Endothelial cell of umbilical vein (primary cell): ENCODE measurements around the gene WBP1L. TPM values are rescaled to one million over a fixed set of nuclear protein-coding genes. Genes with fewer than 3 reads are reported as not detected.

Source experiments
- BruUV-seq: library from RNA; stranded (reverse); fragments of 400-500 nt; replicated peaks from 2 replicates; lab custom pipeline; 2021; lab: Mats Ljungman, UMichigan
- CTCF ChIA-PET: fragments of 300-600, 350-600 bp; sonication (Branson Sonifier 250); formaldehyde crosslinking; loops from one replicate; lab custom pipeline; 2021; ENCODE audit warnings: antibody characterized with exemption, inconsistent platforms; lab: Charles Lee
- POLR2A ChIA-PET: fragments of 300-600, 350-600 bp; sonication (Branson Sonifier 250); formaldehyde crosslinking; loops from one replicate; lab custom pipeline; 2021; ENCODE audit warnings: antibody characterized with exemption, inconsistent platforms; lab: Charles Lee
- DNase-seq: peaks from one replicate; pipeline ENCODE4 v3.0.0-alpha.2; 2011; ENCODE audit warnings: low read depth, low spot score
- FAIRE-seq: peaks from 2 replicates; lab custom pipeline; 2011; peaks lifted over from hg19 to GRCh38; lab: Jason Lieb, UNC
- H2AFZ ChIP-seq: 2 replicates; pipeline ENCODE4 v1.6.0; 2012; ENCODE audit warnings: low read depth, low read length, control low read depth, inconsistent platforms
- H3K27ac ChIP-seq: 2 replicates; pipeline ENCODE4 v1.5.1; 2011; ENCODE audit warnings: low read depth, mild to moderate bottlenecking, control low read depth, low read length, moderate library complexity; ENCODE audit not compliant: insufficient read depth
- H3K27me3 ChIP-seq, 2 experiments: 2 replicates each; pipeline versions ENCODE4 v1.6.0 to v1.6.1; 2011; ENCODE audit warnings: low read length in 2 of 2, mixed read lengths in 1 of 2; ENCODE audit not compliant: control insufficient read depth in 2 of 2, insufficient read depth in 2 of 2
- H3K36me3 ChIP-seq, 2 experiments: 2 replicates in 1 of 2; 3 replicates in 1 of 2; pipeline ENCODE4 v1.5.1; 2011; ENCODE audit warnings: low read length in 2 of 2, mild to moderate bottlenecking in 1 of 2, moderate library complexity in 1 of 2; ENCODE audit not compliant: control insufficient read depth in 2 of 2, insufficient read depth in 2 of 2; ENCODE audit errors: extremely low read depth in 1 of 2
- H3K4me1 ChIP-seq: 3 replicates; pipeline ENCODE4 v1.5.1; 2011; ENCODE audit warnings: mild to moderate bottlenecking, low read length; ENCODE audit not compliant: control insufficient read depth, insufficient read depth; ENCODE audit errors: extremely low read depth
- H3K4me2 ChIP-seq: 2 replicates; pipeline ENCODE4 v1.6.1; 2011; ENCODE audit warnings: low read length, control low read depth, mixed read lengths; ENCODE audit not compliant: insufficient read depth
- H3K4me3 ChIP-seq, 3 experiments: fragments of 200-600 bp in 1 of 3; sonication (generic), shearing (Covaris generic) in 1 of 3; replicated peaks in 1 of 3; 2 replicates each; pipeline ENCODE4 v1.5.1; 2011 to 2016; ENCODE audit warnings: control low read depth in 3 of 3, low read length in 3 of 3, mild to moderate bottlenecking in 2 of 3, inconsistent platforms in 1 of 3, low read depth in 1 of 3, moderate library complexity in 1 of 3; ENCODE audit not compliant: insufficient read depth in 1 of 3
- H3K79me2 ChIP-seq: 2 replicates; pipeline ENCODE4 v1.6.0; 2012; ENCODE audit warnings: low read length, inconsistent platforms; ENCODE audit not compliant: control insufficient read depth, insufficient read depth
- H3K9ac ChIP-seq: replicated peaks from 2 replicates; pipeline ENCODE3; 2011; ENCODE audit warnings: low read length, control low read depth; ENCODE audit not compliant: insufficient read depth; ENCODE audit errors: extremely low read depth
- H3K9me1 ChIP-seq: replicated peaks from 3 replicates; pipeline ENCODE4 v1.6.0; 2011; ENCODE audit warnings: mild to moderate bottlenecking, low read length; ENCODE audit not compliant: control insufficient read depth, insufficient read depth; ENCODE audit errors: extremely low read depth
- H3K9me3 ChIP-seq: replicated peaks from 2 replicates; pipeline ENCODE4 v1.5.1; 2012; ENCODE audit warnings: low read length, inconsistent platforms; ENCODE audit not compliant: control insufficient read depth, insufficient read depth
- H4K20me1 ChIP-seq: replicated peaks from 2 replicates; pipeline ENCODE3; 2011; ENCODE audit warnings: mild to moderate bottlenecking, low read length; ENCODE audit not compliant: control insufficient read depth, insufficient read depth; ENCODE audit errors: extremely low read depth
- EZH2 ChIP-seq: IDR thresholded peaks from 2 replicates; pipeline ENCODE4 v1.6.1; 2012; ENCODE audit warnings: borderline replicate concordance, low read depth, mild to moderate bottlenecking, moderate library complexity, low read length, inconsistent platforms; ENCODE audit not compliant: severe bottlenecking
- FOS ChIP-seq: IDR thresholded peaks from 2 replicates; pipeline ENCODE4 v1.6.1; 2011; ENCODE audit warnings: mild to moderate bottlenecking, low read length, moderate library complexity, borderline replicate concordance; ENCODE audit not compliant: insufficient read depth
- GATA2 ChIP-seq: IDR thresholded peaks from 2 replicates; pipeline ENCODE4 v1.7.0; 2011; ENCODE audit warnings: low read depth, mild to moderate bottlenecking, moderate library complexity, mixed read lengths, low read length; ENCODE audit not compliant: insufficient read length, insufficient read depth
- JUN ChIP-seq: IDR thresholded peaks from 2 replicates; pipeline ENCODE4 v1.6.1; 2011; ENCODE audit warnings: borderline replicate concordance, low read depth; ENCODE audit not compliant: insufficient read length, insufficient read depth
- MYC ChIP-seq: IDR thresholded peaks from one replicate; pipeline ENCODE4 v1.6.1; 2011; ENCODE audit warnings: mild to moderate bottlenecking, low read depth, low read length
- POLR2A ChIP-seq: IDR thresholded peaks from 2 replicates; pipeline ENCODE4 v1.6.1; 2012; ENCODE audit warnings: low read depth, mild to moderate bottlenecking, control low read depth, low read length
- POLR2AphosphoS5 ChIP-seq: IDR thresholded peaks from 2 replicates; pipeline ENCODE4 v1.6.1; 2012; ENCODE audit warnings: low read depth, mild to moderate bottlenecking, control low read depth, low read length, moderate library complexity; ENCODE audit not compliant: insufficient read depth
- dilution Hi-C: fragments of 300-500 bp; cut with MboI; formaldehyde crosslinking; loops from one replicate; pipeline ENCODE4 v1.15.0; 2019; ENCODE audit warnings: low sequenced_read_pairs; ENCODE audit not compliant: extremely low pct_ligation_motif_present
- intact Hi-C: fragments of 100-400 bp; cut with micrococcal nuclease; formaldehyde crosslinking; loops from one replicate; pipeline ENCODE4 v1.10.0; 2022
- polyA plus RNA-seq, 4 experiments: library from polyadenylated mRNA; depleted of rRNA in 3 of 4; stranded (reverse) in 3 of 4; unstranded in 1 of 4; fragments of >200 nt; gene quantifications; 2 replicates each; pipeline versions ENCODE4 v1.2.1 to v1.2.3, GENCODE V29; 2011 to 2012; ENCODE audit warnings: missing spikeins in 1 of 4
- total RNA-seq: library from RNA; stranded (reverse); gene quantifications from 2 replicates; pipeline ENCODE4 v1.2.3, GENCODE V29; 2021
- TF ChIP-seq, protein P1 (sequence below), 2 donors: IDR thresholded peaks; 1 replicate in 1 of 2; 2 replicates in 1 of 2; pipeline ENCODE4 v1.5.1; 2011; ENCODE audit warnings: low read length in 2 of 2, mild to moderate bottlenecking in 2 of 2, moderate library complexity in 2 of 2, control low read depth in 1 of 2, inconsistent platforms in 1 of 2, low read depth in 1 of 2; ENCODE audit not compliant: insufficient read depth in 1 of 2; ENCODE audit errors: extremely low read depth in 1 of 2
- TF ChIP-seq, protein P2 (sequence below): IDR thresholded peaks from 2 replicates; pipeline ENCODE4 v1.6.1; 2011; ENCODE audit not compliant: insufficient read depth, insufficient read length

WBP1L gene
- total and polyA plus RNA-seq, 2 donors (not counting 3 experiments of a cell fraction or from before 2014, with no cell fraction given), result 46.0 to 70.3 TPM

DNA sequence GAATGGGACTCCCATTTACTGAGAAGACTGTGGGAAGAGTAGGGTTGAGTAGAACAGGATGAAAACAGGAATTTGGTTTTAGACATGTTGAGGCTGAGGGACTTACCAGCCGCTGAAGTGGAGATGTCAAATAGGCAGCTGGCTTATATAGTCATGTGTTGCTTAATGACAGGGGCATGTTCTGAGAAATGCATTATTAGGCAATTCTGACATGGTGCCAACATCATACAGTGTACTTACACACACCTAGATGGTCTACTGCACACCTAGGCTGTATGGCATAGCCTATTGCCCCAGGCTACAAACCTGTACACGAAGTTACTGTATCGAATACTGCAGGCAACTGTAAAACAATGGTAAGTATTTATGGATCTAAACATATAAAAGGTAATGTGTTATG is 47.0 kb upstream of the WBP1L start:
- Histone ChIP-seq H3K4me1 (no peaks in the 10 kb centered on the region), H3K27ac (no peak overlapping the region), H3K9me1 (no peaks in the 10 kb centered on the region), H3K79me2 (no peaks in the 10 kb centered on the region), H3K4me3 (no peak overlapping the region), H3K9ac (no peak overlapping the region), H2AFZ (no peak overlapping the region), H4K20me1 (no peaks in the 10 kb centered on the region), H3K36me3 (peaks cover 2 to 3% of the 10 kb centered on the region in 2 experiments), H3K27me3 (no peaks in the 10 kb centered on the region), H3K4me2 (no peak overlapping the region), H3K9me3 (no peaks in the 10 kb centered on the region)
- ChIA-PET CTCF (interaction anchor here (1.2 to 1.3 kb wide), 2 partner anchors 14 to 32 kb away, joined by 3 to 6 read pairs; no protein-coding TSS in a partner anchor), POLR2A (no interaction called here)
- dilution Hi-C loops (no loop called here), intact Hi-C loops (no loop called here)
- FAIRE-seq, result no peak
- no peak for DNase-seq
- TF ChIP-seq POLR2AphosphoS5, result no peak
- TF ChIP-seq JUN, result no peak
- TF ChIP-seq POLR2A, result no peak
- TF ChIP-seq, protein P1, sequence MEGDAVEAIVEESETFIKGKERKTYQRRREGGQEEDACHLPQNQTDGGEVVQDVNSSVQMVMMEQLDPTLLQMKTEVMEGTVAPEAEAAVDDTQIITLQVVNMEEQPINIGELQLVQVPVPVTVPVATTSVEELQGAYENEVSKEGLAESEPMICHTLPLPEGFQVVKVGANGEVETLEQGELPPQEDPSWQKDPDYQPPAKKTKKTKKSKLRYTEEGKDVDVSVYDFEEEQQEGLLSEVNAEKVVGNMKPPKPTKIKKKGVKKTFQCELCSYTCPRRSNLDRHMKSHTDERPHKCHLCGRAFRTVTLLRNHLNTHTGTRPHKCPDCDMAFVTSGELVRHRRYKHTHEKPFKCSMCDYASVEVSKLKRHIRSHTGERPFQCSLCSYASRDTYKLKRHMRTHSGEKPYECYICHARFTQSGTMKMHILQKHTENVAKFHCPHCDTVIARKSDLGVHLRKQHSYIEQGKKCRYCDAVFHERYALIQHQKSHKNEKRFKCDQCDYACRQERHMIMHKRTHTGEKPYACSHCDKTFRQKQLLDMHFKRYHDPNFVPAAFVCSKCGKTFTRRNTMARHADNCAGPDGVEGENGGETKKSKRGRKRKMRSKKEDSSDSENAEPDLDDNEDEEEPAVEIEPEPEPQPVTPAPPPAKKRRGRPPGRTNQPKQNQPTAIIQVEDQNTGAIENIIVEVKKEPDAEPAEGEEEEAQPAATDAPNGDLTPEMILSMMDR (IDR thresholded peaks at IDR 0.05; ENCODE audit: extremely low read depth in 1 of 2, insufficient read depth in 1 of 2, low read depth in 1 of 2, low read length in 2 of 2), result no peak
- TF ChIP-seq, protein P2, sequence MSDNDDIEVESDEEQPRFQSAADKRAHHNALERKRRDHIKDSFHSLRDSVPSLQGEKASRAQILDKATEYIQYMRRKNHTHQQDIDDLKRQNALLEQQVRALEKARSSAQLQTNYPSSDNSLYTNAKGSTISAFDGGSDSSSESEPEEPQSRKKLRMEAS, result no peak
- TF ChIP-seq EZH2, result no peak
- TF ChIP-seq FOS, result no peak
- TF ChIP-seq GATA2, result no peak
- no peak for TF ChIP-seq MYC
- no TSS peak for BruUV-seq
